Sigmoid colon (tissue), 7 donors: ENCODE measurements around the gene NRP1. TPM values are rescaled to one million over a fixed set of nuclear protein-coding genes. Genes with fewer than 3 reads are reported as not detected.

Experiments used
- DNase-seq: peaks from one replicate; pipeline ENCODE4 v3.0.0-alpha.2; 2019
- H3K27ac ChIP-seq, 4 donors: fragments of 200-600 bp; sonication (generic); one replicate each; pipeline ENCODE4 v1.5.1; 2016 to 2019; ENCODE audit warnings: mild to moderate bottlenecking in 1 of 4
- H3K27me3 ChIP-seq, 3 donors: fragments of 200-600 bp; sonication (generic); one replicate each; pipeline ENCODE4 v1.5.1; 2019; ENCODE audit warnings: mild to moderate bottlenecking in 1 of 3
- H3K36me3 ChIP-seq, 4 donors: fragments of 200-600 bp; sonication (generic); one replicate each; pipeline ENCODE4 v1.5.1; 2016 to 2019
- H3K4me1 ChIP-seq, 4 donors: fragments of 200-600 bp; sonication (generic); one replicate each; pipeline ENCODE4 v1.5.1; 2017 to 2019
- H3K4me3 ChIP-seq, 4 donors: fragments of 200-600 bp; sonication (generic); one replicate each; pipeline ENCODE4 v1.5.1; 2017 to 2019; ENCODE audit warnings: mild to moderate bottlenecking in 2 of 4, moderate library complexity in 1 of 4
- H3K9me3 ChIP-seq, 4 donors: fragments of 200-600 bp in 3 of 4; sonication (generic) in 3 of 4; one replicate each; pipeline versions ENCODE4 v1.5.1 to v1.6.1; 2013 to 2019
- CTCF ChIP-seq, 4 experiments: fragments of 450-650 bp in 3 of 4; fragments of 200-600 bp in 1 of 4; IDR thresholded peaks; one replicate each; pipeline ENCODE4 v1.5.1; 2016 to 2019; ENCODE audit warnings: antibody characterized with exemption in 4 of 4, mild to moderate bottlenecking in 3 of 4, moderate library complexity in 2 of 4
- EP300 ChIP-seq, 4 donors: sonication (generic); formaldehyde crosslinking; IDR thresholded peaks; one replicate each; pipeline ENCODE4 v1.6.1; 2017; ENCODE audit warnings: antibody characterized with exemption in 4 of 4
- POLR2A ChIP-seq, 2 donors: fragments of 450-650 bp; IDR thresholded peaks; one replicate each; pipeline ENCODE4 v1.6.1; 2016; ENCODE audit warnings: antibody characterized with exemption in 2 of 2, mild to moderate bottlenecking in 2 of 2, moderate library complexity in 2 of 2
- POLR2AphosphoS5 ChIP-seq, 4 donors: sonication (generic); formaldehyde crosslinking; IDR thresholded peaks; one replicate each; pipeline ENCODE4 v1.6.1; 2017; ENCODE audit warnings: antibody characterized with exemption in 4 of 4
- WGBS, 2 donors: extraction: QIAGEN DNeasy Blood & Tissue Kit; methylation state at CpG; one replicate each; pipeline ENCODE4 v1.1.7; 2013; 5-methylcytosine and 5-hydroxymethylcytosine counted together
- intact Hi-C: fragments of 100-400 bp; cut with DNase I; formaldehyde crosslinking; loops from one replicate; pipeline ENCODE4 v1.15.1; 2023
- polyA plus RNA-seq, 3 donors: library from polyadenylated mRNA; stranded (reverse); fragments of 200-250 nt; gene quantifications; one replicate each; pipeline ENCODE4 v1.2.3, GENCODE V29; 2013
- small RNA-seq, 3 donors: library from RNA; depleted of rRNA; stranded (forward); fragments of <200 nt; gene quantifications; one replicate each; pipeline ENCODE3, GENCODE V24; 2016
- total RNA-seq, 4 donors: library from RNA; depleted of rRNA; stranded (reverse); fragments of >200 nt; gene quantifications; one replicate each; pipeline ENCODE4 v1.1.0, GENCODE V29; 2016
- donor health status: healthy with polysubstance abuse.
- donor health status: Bipolar disorder and iron deficiency.
- donor health status: healthy.

Gene NRP1
- total and polyA plus RNA-seq, 7 donors, result 3.6 to 52.4 (median 44.1) TPM

- intact Hi-C loops, result no loop called here
- Histone ChIP-seq H3K27me3 (no peaks in the 10 kb centered on the region), H3K4me3 (no peak overlapping the region), H3K4me1 (peaks cover 0 to 14% (median 10%) of the 10 kb centered on the region in 4 donors), H3K27ac (peak overlapping the region in 1 of 4 donors; percentile 12), H3K9me3 (no peaks in the 10 kb centered on the region), H3K36me3 (no peaks in the 10 kb centered on the region)
- WGBS, 2 donors, result 74 to 78% methylated on average over 10 of the region's 10 CpGs
- no peak for DNase-seq
- TF ChIP-seq POLR2AphosphoS5 (IDR thresholded peaks at IDR 0.05) (peak in 1 of 4 donors; percentile 22), CTCF (IDR thresholded peaks at IDR 0.05) (no peak)
These were observed 205.1 kb downstream of the NRP1 start for GRCh38 chr10:33129141-33129995.

GRCh38 chr10:33127622-33128021 lies 206.8 kb downstream of the NRP1 start:
- H3K9me3 ChIP-seq, result no peaks in the 10 kb centered on the region
- no peak for DNase-seq
- TF ChIP-seq POLR2A (IDR thresholded peaks at IDR 0.05) (no peak), EP300 (IDR thresholded peaks at IDR 0.05) (no peak), POLR2AphosphoS5 (IDR thresholded peaks at IDR 0.05) (no peak), CTCF (IDR thresholded peaks at IDR 0.05) (no peak)
- H3K36me3 ChIP-seq, result no peaks in the 10 kb centered on the region
- H3K4me1 ChIP-seq, result peaks cover 0 to under 1% (median 0%) of the 10 kb centered on the region in 4 donors
- H3K27me3 ChIP-seq, result no peaks in the 10 kb centered on the region
- intact Hi-C loops, result no loop called here
- WGBS, 2 donors, result 75 to 83% methylated on average over 7 to 9 of the region's 9 CpGs
- no peak overlapping the region for H3K4me3 ChIP-seq
- H3K27ac ChIP-seq, result no peak overlapping the region

Small RNA genes within 50 kb of the gene (small RNA-seq; reads per million reads assigned to genes)
- 0 reads per million in 3 donors for gene AL353600.1
- gene RN7SL398P, result 0 reads per million in 3 donors
